Ascending aorta (tissue), 2 donors: Measurements from ENCODE around the gene CLDN12. TPM values are rescaled to one million over a fixed set of nuclear protein-coding genes. Genes with fewer than 3 reads are reported as not detected.

Experiments
- DNase-seq, 2 donors: peaks; one replicate each; pipeline ENCODE4 v3.0.0-alpha.2; 2019; ENCODE audit warnings: low spot score in 2 of 2
- H3K27ac ChIP-seq, 2 donors: fragments of 200-600 bp; sonication (generic); one replicate each; pipeline ENCODE4 v1.5.1; 2016 to 2017; ENCODE audit warnings: mild to moderate bottlenecking in 1 of 2
- H3K27me3 ChIP-seq: fragments of 200-600 bp; sonication (generic); one replicate; pipeline ENCODE4 v1.5.1; 2017
- H3K36me3 ChIP-seq, 2 donors: fragments of 200-600 bp; sonication (generic); one replicate each; pipeline ENCODE4 v1.5.1; 2016
- H3K4me1 ChIP-seq, 2 donors: fragments of 200-600 bp; sonication (generic); one replicate each; pipeline ENCODE4 v1.5.1; 2016 to 2017; ENCODE audit warnings: mild to moderate bottlenecking in 1 of 2
- H3K4me3 ChIP-seq, 2 donors: fragments of 200-600 bp; sonication (generic); one replicate each; pipeline ENCODE4 v1.5.1; 2016 to 2017; ENCODE audit warnings: mild to moderate bottlenecking in 1 of 2
- H3K9me3 ChIP-seq, 2 donors: fragments of 200-600 bp; sonication (generic); one replicate each; pipeline ENCODE4 v1.5.1; 2016
- intact Hi-C: fragments of 100-400 bp; cut with DNase I; formaldehyde crosslinking; loops from one replicate; pipeline ENCODE4 v1.15.1; 2023
- total RNA-seq: library from RNA; depleted of rRNA; stranded (reverse); fragments of >200 nt; gene quantifications from one replicate; pipeline ENCODE4 v1.1.0, GENCODE V29; 2016
- TF ChIP-seq, protein P1 (sequence below), 3 experiments: fragments of 200-600 bp in 2 of 3; fragments of 450-650 bp in 1 of 3; sonication (generic) in 2 of 3; IDR thresholded peaks; one replicate each; pipeline ENCODE4 v1.5.1; 2016 to 2019; ENCODE audit warnings: antibody characterized with exemption in 3 of 3, mild to moderate bottlenecking in 1 of 3, moderate library complexity in 1 of 3

Gene CLDN12
- total RNA-seq, 1 donor from 2014 or later = 55.3 TPM

DNA sequence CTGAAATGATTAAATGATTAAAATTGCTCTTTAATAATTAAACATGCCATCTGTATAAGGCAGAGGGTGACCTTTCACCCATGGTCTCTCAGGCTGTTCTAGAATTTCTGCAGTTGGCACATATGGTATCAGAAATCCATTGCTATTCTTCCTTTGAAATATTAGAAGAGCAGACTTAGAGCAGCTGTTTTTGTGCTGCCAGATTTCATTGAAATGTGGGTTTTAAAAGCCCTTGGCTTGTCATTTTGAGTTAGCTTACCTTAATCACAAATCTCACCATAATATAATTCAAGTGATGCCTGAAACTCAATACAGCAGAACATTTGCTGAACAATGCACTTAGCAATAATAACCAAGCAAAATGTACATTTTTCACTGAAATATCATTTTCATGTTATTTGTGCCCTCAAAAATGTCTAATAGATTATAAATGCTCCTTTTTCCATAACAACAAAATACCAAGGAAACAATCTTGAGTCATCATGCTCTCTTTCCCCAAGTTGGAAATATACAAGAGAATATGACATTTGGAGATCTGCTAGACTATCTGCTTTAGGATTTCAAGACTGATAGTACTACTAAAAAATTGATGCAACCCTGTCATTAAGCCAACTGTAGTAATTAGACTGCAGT is 50.1 kb downstream of the CLDN12 start:
- no peak for DNase-seq
- Histone ChIP-seq H3K36me3 (no peaks in the 10 kb centered on the region), H3K4me1 (no peaks in the 10 kb centered on the region), H3K4me3 (no peak overlapping the region), H3K9me3 (no peaks in the 10 kb centered on the region), H3K27me3 (no peaks in the 10 kb centered on the region), H3K27ac (no peak overlapping the region)
- TF ChIP-seq, protein P1, sequence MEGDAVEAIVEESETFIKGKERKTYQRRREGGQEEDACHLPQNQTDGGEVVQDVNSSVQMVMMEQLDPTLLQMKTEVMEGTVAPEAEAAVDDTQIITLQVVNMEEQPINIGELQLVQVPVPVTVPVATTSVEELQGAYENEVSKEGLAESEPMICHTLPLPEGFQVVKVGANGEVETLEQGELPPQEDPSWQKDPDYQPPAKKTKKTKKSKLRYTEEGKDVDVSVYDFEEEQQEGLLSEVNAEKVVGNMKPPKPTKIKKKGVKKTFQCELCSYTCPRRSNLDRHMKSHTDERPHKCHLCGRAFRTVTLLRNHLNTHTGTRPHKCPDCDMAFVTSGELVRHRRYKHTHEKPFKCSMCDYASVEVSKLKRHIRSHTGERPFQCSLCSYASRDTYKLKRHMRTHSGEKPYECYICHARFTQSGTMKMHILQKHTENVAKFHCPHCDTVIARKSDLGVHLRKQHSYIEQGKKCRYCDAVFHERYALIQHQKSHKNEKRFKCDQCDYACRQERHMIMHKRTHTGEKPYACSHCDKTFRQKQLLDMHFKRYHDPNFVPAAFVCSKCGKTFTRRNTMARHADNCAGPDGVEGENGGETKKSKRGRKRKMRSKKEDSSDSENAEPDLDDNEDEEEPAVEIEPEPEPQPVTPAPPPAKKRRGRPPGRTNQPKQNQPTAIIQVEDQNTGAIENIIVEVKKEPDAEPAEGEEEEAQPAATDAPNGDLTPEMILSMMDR (IDR thresholded peaks at IDR 0.05) = no peak
- intact Hi-C loops = loop anchor here (10.0 kb wide), 1 partner anchor 171 kb away; no protein-coding TSS in a partner anchor

DNA sequence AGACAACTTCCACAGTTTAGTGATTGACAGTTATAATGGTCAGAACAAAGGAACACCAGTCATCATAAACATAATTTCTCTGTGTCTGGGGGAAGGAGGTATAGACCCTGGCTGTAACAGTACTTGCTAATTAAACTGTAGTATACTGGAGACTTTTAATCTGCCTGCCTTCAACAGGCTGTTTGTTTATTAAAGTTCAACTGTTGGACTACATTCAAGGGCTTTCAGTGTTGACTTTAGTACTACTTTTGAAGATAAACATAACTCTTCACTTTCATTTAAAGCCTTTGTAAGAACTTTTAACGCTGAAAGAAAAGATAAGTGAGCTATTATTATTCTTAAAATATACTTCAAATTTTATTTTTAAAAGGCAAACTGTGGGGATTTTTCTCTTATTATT is 50.7 kb downstream of the CLDN12 start:
- intact Hi-C loops = loop anchor here (10.0 kb wide), 1 partner anchor 171 kb away; no protein-coding TSS in a partner anchor

DNA sequence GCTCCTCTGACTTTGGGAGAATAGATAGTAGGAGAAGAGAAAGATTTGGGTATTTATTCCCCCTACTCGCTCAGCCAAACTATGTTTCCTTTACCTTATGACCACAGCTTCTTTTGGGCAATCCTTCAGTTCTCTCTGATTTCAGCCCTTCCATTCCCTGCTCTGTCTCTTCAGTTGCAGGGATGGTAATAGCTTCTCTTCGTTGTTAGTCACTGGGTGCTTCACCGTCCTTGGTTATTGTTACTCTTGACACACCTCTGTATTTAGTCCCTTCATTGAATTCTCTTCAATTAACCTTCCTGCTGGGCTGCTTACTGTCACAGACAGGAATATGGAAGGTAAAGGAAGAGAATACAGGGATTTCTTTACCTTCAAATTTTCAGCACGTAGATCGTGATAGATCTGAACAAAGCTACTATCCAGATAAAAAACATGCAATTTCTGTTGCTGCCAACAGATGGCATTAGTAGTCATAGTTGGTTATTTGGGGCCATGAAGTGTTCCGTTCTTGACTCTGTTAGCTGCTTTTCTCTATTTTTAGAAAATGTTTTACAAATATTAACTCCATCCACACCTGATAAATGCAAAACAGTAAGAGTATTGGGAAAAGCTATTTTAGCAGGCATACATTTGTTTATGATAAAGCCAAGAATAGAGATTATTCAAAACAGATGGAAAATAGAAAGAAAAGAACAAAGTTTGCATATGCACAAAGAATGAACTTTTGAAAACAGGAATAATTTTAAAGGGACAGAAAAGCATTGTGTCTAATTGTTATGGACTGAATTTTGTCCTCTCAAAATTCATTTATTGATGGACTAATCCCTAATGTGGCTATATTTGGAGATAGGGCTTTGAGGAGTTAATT is 52.1 kb downstream of the CLDN12 start:
- H3K9me3 ChIP-seq = no peaks in the 10 kb centered on the region
- no peak for DNase-seq
- intact Hi-C loops = loop anchor here (2.0 to 10.0 kb wide), 2 partner anchors 169 to 579 kb away; no protein-coding TSS in a partner anchor
- peak overlapping the region; percentile 25 to 35 for H3K4me3 ChIP-seq
- TF ChIP-seq, protein P1 (IDR thresholded peaks at IDR 0.05) = peak; percentile 53 to 71 (median 59)
- no peaks in the 10 kb centered on the region for H3K4me1 ChIP-seq
- H3K27me3 ChIP-seq = no peaks in the 10 kb centered on the region
- no peaks in the 10 kb centered on the region for H3K36me3 ChIP-seq
- H3K27ac ChIP-seq = no peak overlapping the region

More for the DNA sequence above, 50.7 kb downstream of the CLDN12 start:
- Histone ChIP-seq H3K4me1 (no peaks in the 10 kb centered on the region), H3K27me3 (no peaks in the 10 kb centered on the region), H3K36me3 (no peaks in the 10 kb centered on the region), H3K9me3 (no peaks in the 10 kb centered on the region), H3K27ac (no peak overlapping the region), H3K4me3 (no peak overlapping the region)
- TF ChIP-seq, protein P1 (IDR thresholded peaks at IDR 0.05) = no peak
- no peak for DNase-seq

DNA sequence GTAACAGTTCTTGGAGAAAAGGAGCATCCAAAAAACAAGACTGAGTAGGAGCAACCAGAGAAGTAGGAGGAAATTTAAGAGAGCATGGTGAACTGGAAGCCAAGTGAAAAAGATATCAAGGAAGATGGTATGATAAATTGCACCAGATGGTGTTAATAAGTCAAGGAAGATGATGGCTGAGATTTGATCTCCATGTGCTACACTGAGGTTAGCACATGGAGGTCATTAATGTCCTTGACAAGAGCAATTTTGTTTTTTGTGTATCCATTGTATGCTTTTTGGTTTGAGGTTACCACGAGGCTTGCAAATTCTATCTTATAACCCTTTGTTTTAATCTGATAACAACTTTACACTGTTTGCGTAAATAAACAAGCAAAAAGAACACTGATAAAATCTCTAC is 54.8 kb downstream of the CLDN12 start:
- H3K27ac ChIP-seq = no peak overlapping the region
- H3K36me3 ChIP-seq = no peaks in the 10 kb centered on the region
- H3K4me3 ChIP-seq = no peak overlapping the region
- DNase-seq = no peak
- no peaks in the 10 kb centered on the region for H3K9me3 ChIP-seq
- H3K4me1 ChIP-seq = no peaks in the 10 kb centered on the region
- TF ChIP-seq, protein P1 (IDR thresholded peaks at IDR 0.05) = no peak
- intact Hi-C loops = loop anchor here (10.0 kb wide), 1 partner anchor 167 kb away; no protein-coding TSS in a partner anchor
- no peaks in the 10 kb centered on the region for H3K27me3 ChIP-seq

DNA sequence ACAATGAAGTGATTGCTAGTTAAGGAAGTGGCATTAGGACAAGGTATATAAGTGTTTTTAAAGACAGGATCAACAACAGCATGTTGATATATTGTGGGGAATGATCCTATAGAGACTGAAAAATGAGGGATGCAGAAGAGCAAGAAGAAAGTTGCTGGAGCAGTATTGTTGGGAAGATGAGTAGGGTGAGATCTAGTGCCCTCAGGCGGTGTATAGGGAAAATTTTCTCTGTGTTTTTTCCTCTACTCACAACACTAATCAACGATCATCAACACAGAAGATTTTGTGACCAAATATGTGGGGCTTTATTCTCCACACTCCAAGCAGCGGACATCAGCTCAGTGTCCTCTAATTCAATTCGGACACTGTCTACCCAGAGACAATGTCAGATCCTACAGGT is 56.6 kb downstream of the CLDN12 start:
- no peaks in the 10 kb centered on the region for H3K4me1 ChIP-seq
- H3K27me3 ChIP-seq = no peaks in the 10 kb centered on the region
- no peak overlapping the region for H3K4me3 ChIP-seq
- TF ChIP-seq, protein P1 (IDR thresholded peaks at IDR 0.05) = no peak
- no peaks in the 10 kb centered on the region for H3K9me3 ChIP-seq
- H3K36me3 ChIP-seq = no peaks in the 10 kb centered on the region
- intact Hi-C loops = loop anchor here (10.0 kb wide), 1 partner anchor 165 kb away; no protein-coding TSS in a partner anchor
- no peak overlapping the region for H3K27ac ChIP-seq
- DNase-seq = no peak
